Ascending aorta (tissue), 2 donors: ENCODE data around the gene CD34. TPM values are rescaled to one million over a fixed set of nuclear protein-coding genes. Genes with fewer than 3 reads are reported as not detected.

Experiments
- DNase-seq, 2 donors: peaks; one replicate each; pipeline ENCODE4 v3.0.0-alpha.2; 2019; ENCODE audit warnings: low spot score in 2 of 2
- H3K27ac ChIP-seq, 2 donors: fragments of 200-600 bp; sonication (generic); one replicate each; pipeline ENCODE4 v1.5.1; 2016 to 2017; ENCODE audit warnings: mild to moderate bottlenecking in 1 of 2
- H3K27me3 ChIP-seq: fragments of 200-600 bp; sonication (generic); one replicate; pipeline ENCODE4 v1.5.1; 2017
- H3K36me3 ChIP-seq, 2 donors: fragments of 200-600 bp; sonication (generic); one replicate each; pipeline ENCODE4 v1.5.1; 2016
- H3K4me1 ChIP-seq, 2 donors: fragments of 200-600 bp; sonication (generic); one replicate each; pipeline ENCODE4 v1.5.1; 2016 to 2017; ENCODE audit warnings: mild to moderate bottlenecking in 1 of 2
- H3K4me3 ChIP-seq, 2 donors: fragments of 200-600 bp; sonication (generic); one replicate each; pipeline ENCODE4 v1.5.1; 2016 to 2017; ENCODE audit warnings: mild to moderate bottlenecking in 1 of 2
- H3K9me3 ChIP-seq, 2 donors: fragments of 200-600 bp; sonication (generic); one replicate each; pipeline ENCODE4 v1.5.1; 2016
- intact Hi-C: fragments of 100-400 bp; cut with DNase I; formaldehyde crosslinking; loops from one replicate; pipeline ENCODE4 v1.15.1; 2023
- total RNA-seq: library from RNA; depleted of rRNA; stranded (reverse); fragments of >200 nt; gene quantifications from one replicate; pipeline ENCODE4 v1.1.0, GENCODE V29; 2016
- TF ChIP-seq, protein P1 (sequence below), 3 experiments: fragments of 200-600 bp in 2 of 3; fragments of 450-650 bp in 1 of 3; sonication (generic) in 2 of 3; IDR thresholded peaks; one replicate each; pipeline ENCODE4 v1.5.1; 2016 to 2019; ENCODE audit warnings: antibody characterized with exemption in 3 of 3, mild to moderate bottlenecking in 1 of 3, moderate library complexity in 1 of 3

The CD34 gene
- total RNA-seq, 1 donor from 2014 or later: 142 TPM

DNA sequence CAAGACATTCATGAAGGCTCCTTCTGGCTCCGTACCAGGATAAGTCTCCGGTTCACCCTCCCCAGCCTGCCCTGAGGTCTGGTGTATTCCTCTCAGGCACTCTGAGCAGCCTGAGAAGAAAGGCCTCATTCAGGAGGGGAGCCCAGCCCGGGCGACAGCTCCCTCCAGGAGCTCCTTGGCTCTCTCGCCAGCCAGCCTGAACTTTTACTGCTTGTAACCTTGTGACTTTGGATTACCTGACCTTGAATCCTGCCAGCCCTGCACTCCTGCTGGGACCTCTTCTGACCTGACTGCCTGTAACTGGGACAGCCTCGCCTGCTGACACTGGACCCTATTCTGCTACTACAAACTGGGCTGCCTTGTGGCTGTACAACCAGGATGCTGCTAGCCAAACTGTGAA is 65.8 kb downstream of the CD34 start:
- H3K9me3 ChIP-seq: no peaks in the 10 kb centered on the region
- peak in 1 of 2 donors; percentile 59 for DNase-seq
- H3K4me1 ChIP-seq: peaks cover 9 to 43% of the 10 kb centered on the region in 2 donors
- H3K36me3 ChIP-seq: no peaks in the 10 kb centered on the region
- TF ChIP-seq, protein P1, sequence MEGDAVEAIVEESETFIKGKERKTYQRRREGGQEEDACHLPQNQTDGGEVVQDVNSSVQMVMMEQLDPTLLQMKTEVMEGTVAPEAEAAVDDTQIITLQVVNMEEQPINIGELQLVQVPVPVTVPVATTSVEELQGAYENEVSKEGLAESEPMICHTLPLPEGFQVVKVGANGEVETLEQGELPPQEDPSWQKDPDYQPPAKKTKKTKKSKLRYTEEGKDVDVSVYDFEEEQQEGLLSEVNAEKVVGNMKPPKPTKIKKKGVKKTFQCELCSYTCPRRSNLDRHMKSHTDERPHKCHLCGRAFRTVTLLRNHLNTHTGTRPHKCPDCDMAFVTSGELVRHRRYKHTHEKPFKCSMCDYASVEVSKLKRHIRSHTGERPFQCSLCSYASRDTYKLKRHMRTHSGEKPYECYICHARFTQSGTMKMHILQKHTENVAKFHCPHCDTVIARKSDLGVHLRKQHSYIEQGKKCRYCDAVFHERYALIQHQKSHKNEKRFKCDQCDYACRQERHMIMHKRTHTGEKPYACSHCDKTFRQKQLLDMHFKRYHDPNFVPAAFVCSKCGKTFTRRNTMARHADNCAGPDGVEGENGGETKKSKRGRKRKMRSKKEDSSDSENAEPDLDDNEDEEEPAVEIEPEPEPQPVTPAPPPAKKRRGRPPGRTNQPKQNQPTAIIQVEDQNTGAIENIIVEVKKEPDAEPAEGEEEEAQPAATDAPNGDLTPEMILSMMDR (IDR thresholded peaks at IDR 0.05): no peak
- H3K27ac ChIP-seq: peak overlapping the region; percentile 39 to 42
- H3K4me3 ChIP-seq: no peak overlapping the region
- H3K27me3 ChIP-seq: no peaks in the 10 kb centered on the region
- intact Hi-C loops: no loop called here

DNA sequence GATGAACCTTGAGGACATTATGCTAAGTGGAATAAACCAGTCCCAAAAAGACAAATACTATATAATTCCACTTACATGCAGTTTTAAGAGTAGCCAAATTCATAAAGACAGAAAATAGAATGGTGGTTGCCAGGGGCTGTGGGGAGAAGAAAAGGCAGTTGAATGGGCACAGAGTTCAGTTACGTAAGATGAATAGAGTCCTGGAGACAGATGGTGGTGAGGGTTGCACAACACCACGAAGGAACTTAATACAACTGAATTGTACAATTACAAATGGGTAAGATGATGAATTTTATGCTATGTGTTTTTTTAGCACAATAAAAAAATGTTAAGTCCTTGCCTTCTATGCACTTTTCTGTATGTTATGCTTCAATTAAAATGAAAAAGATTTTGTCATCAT is 66.6 kb downstream of the CD34 start:
- no peak overlapping the region for H3K4me3 ChIP-seq
- TF ChIP-seq, protein P1 (IDR thresholded peaks at IDR 0.05): no peak
- H3K4me1 ChIP-seq: peaks cover 5 to 35% of the 10 kb centered on the region in 2 donors
- no peaks in the 10 kb centered on the region for H3K27me3 ChIP-seq
- H3K9me3 ChIP-seq: no peaks in the 10 kb centered on the region
- DNase-seq: peak in 1 of 2 donors; percentile 59
- H3K27ac ChIP-seq: no peak overlapping the region
- intact Hi-C loops: no loop called here
- no peaks in the 10 kb centered on the region for H3K36me3 ChIP-seq

DNA sequence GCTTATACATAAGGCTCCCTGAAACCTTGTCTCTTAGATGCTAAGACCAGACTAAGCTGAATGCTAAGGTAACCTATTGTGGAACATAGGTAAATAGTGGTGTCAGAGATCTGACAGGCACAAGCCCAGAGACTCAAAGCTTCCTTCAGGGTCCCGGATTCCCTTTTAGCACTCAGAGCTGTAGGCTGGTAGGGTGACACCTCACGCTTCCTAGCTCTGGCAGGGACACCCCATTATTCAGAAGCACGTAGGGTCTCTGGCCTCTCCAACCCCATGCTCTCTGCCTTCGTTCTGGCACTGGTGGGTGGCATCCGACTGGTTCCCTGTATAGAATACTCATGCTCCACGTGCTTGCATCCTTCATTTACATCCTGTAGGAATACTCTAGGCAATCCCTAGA is 68.4 kb downstream of the CD34 start:
- peak in 1 of 2 donors; percentile 52 for DNase-seq
- Histone ChIP-seq H3K4me3 (no peak overlapping the region), H3K4me1 (peaks cover 0 to 31% of the 10 kb centered on the region in 2 donors), H3K27ac (no peak overlapping the region), H3K9me3 (no peaks in the 10 kb centered on the region), H3K27me3 (no peaks in the 10 kb centered on the region), H3K36me3 (no peaks in the 10 kb centered on the region)
- TF ChIP-seq, protein P1 (IDR thresholded peaks at IDR 0.05): no peak
- intact Hi-C loops: no loop called here

DNA sequence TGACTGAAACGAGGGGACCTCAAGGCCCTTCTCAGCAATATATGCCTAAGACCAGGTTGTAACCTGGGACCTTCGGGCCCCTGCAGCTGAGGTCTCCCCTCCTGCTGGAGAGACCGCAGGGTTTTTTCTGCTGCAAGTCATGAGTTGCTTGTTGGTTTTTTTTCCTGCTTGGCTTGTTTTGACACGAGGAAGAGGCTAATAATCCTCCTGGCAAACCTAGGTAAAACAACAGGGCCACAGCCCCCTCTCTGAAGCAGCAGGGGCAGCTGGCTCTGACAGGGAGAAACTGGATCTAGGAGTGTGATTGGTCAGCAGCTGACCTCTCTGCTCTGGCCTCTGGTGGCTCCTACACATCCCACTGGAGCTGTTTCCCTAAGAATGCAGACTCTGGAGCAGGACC is 69.0 kb downstream of the CD34 start:
- TF ChIP-seq, protein P1 (IDR thresholded peaks at IDR 0.05): no peak
- DNase-seq: peak in 1 of 2 donors; percentile 41
- peaks cover 0 to 2% of the 10 kb centered on the region in 2 donors for H3K36me3 ChIP-seq
- no peaks in the 10 kb centered on the region for H3K27me3 ChIP-seq
- no peaks in the 10 kb centered on the region for H3K9me3 ChIP-seq
- peaks cover 4 to 33% of the 10 kb centered on the region in 2 donors for H3K4me1 ChIP-seq
- intact Hi-C loops: no loop called here
- no peak overlapping the region for H3K4me3 ChIP-seq
- H3K27ac ChIP-seq: no peak overlapping the region

DNA sequence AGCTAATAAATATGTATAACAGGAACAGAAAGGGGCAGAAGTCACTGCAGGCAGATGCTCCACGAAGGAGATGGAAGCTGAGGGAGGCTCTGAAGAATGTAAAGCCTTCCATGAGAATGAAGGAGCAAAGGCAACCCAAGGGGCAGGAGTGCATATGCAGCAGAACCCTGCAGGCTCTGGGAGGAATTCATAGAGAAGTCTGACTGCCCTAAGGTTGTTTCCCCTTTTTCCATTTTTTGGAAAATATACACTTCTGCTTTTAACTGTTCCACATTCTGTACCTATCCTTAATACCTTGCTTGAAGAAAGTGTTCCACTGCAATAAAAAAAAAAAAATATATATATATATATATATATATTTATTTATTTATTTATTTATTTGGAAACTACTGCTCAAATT is 69.6 kb downstream of the CD34 start:
- Histone ChIP-seq H3K27me3 (no peaks in the 10 kb centered on the region), H3K4me1 (peaks cover 5 to 37% of the 10 kb centered on the region in 2 donors), H3K4me3 (no peak overlapping the region), H3K36me3 (peaks cover 0 to 3% of the 10 kb centered on the region in 2 donors), H3K9me3 (no peaks in the 10 kb centered on the region), H3K27ac (no peak overlapping the region)
- TF ChIP-seq, protein P1 (IDR thresholded peaks at IDR 0.05): no peak
- intact Hi-C loops: no loop called here
- DNase-seq: no peak

DNA sequence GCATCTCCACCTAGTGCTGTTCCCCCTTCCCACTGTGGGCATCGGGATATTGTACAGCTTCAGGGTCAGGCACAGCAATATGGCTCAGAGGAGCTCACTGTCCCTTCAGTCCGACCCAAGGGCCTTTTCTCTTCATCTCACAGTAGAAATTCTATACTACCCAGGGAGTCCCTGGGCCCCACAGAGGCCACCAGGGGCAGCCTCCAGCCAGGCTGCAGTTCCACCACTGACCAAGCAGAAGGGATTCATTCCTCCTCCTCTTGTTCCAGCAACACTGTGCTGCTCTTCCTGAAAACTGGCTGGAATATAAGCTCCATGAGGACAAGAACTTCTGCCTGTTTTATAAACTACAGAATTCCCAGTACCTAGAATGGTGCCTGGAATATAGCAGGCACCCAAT is 70.5 kb downstream of the CD34 start:
- peak overlapping the region in 1 of 2 donors; percentile 10 for H3K27ac ChIP-seq
- H3K27me3 ChIP-seq: no peaks in the 10 kb centered on the region
- no peak for DNase-seq
- H3K36me3 ChIP-seq: peaks cover 2 to 3% of the 10 kb centered on the region in 2 donors
- no peaks in the 10 kb centered on the region for H3K9me3 ChIP-seq
- H3K4me1 ChIP-seq: peaks cover 5 to 30% of the 10 kb centered on the region in 2 donors
- no peak overlapping the region for H3K4me3 ChIP-seq
- intact Hi-C loops: no loop called here
- TF ChIP-seq, protein P1 (IDR thresholded peaks at IDR 0.05): no peak
